GM18508 (cell line): ENCODE results near the gene KRTAP15-1.

ENCODE experiments used
- ATAC-seq: cut with Tn5 transposase; IDR thresholded peaks from one replicate; pipeline ENCODE4 v1.9.1; 2021; ENCODE audit warnings: moderate number of reproducible peaks; ENCODE audit not compliant: insufficient read depth, unreplicated experiment

Gene KRTAP15-1

GRCh38 chr21:30439975-30440374 is at the start of gene KRTAP15-1:
KRTAP15-1 (plus strand) TSS chr21:30440275; CDS start chr21:30440328, 53 bp downstream.
- no peak for ATAC-seq

- ATAC-seq = no peak
Observed at GRCh38 chr21:30391492-30392025, 48.5 kb upstream of the KRTAP15-1 start.

DNA sequence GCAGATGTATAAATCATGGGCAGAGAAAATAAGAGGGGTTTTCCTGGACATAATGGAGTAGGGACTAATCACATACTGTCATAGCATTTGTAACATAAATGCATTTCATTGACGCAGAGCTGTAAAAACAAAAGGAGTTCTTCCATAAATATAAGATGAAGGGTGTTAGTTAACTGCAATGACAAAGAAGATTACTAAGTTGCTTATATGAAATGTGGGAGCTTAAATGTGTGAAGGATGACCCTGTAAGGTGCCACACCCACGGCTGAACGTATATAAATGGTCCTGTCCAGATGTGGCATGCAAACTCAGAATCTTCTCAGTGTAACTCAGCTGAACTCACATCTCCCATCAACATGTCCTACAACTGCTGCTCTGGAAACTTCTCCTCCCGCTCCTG is 44.3 kb upstream of the KRTAP15-1 start, which contains the start of gene KRTAP13-1:
KRTAP13-1 (plus strand) TSS at position 301 of the 400 bp plus-strand sequence; CDS start at position 357, 56 bp downstream.
- ATAC-seq = no peak

- ATAC-seq = peak; percentile 68
Observed at GRCh38 chr21:30408782-30409494, 31.1 kb upstream of the KRTAP15-1 start.

DNA sequence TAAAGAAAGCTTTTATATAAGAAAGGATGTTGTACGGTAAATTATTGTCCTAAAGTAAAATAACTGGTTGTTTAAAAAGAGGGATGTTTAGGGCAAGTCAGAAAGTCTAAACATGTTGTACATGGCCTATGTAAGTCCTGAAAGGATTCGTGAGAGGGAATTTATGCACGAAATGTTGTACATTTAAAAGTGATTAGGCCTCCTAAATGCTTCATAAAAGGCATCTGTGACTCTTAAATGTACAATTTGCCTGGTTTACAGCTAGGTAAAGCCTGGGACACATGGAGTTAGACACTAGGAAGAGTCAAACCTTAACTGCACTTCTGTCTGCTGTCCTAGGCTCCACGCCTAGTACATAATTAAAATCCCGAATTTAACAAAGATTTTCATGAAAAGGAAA is 24.1 kb upstream of the KRTAP15-1 start:
- ATAC-seq = no peak

DNA sequence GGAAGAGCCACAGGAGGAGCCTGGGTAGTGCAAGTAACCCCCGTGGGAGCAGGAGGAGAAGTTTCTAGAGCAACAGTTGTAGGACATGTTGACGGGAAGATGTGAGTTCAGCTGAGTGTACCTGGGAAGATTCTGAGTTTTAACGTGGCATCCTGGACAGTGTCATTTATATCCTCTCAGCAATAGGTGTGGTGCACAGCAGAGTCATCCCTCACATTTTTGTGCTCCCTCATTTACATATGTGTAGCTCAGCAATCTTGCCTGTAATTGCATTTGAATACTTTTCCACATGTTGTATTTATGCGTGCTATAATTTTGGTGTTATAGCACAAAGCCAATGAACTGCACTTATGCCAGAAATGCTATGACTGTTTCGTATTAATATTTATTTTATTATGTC is 14.2 kb upstream of the KRTAP15-1 start, which contains the start of gene KRTAP13-3:
KRTAP13-3 (minus strand) TSS at position 101 of the 400 bp plus-strand sequence; CDS start at position 87, 14 bp downstream.
- ATAC-seq = no peak

- no peak for ATAC-seq
Observed at GRCh38 chr21:30426731-30427130, 13.3 kb upstream of the KRTAP15-1 start.

GRCh38 chr21:30430170-30430655 is 9.9 kb upstream of the KRTAP15-1 start, which contains the start of gene KRTAP13-4:
KRTAP13-4 (plus strand) TSS chr21:30430220; CDS start chr21:30430276, 56 bp downstream.
- no peak for ATAC-seq

GRCh38 chr21:30434033-30434631 is 5.9 kb upstream of the KRTAP15-1 start:
- ATAC-seq = peak; percentile 65

DNA sequence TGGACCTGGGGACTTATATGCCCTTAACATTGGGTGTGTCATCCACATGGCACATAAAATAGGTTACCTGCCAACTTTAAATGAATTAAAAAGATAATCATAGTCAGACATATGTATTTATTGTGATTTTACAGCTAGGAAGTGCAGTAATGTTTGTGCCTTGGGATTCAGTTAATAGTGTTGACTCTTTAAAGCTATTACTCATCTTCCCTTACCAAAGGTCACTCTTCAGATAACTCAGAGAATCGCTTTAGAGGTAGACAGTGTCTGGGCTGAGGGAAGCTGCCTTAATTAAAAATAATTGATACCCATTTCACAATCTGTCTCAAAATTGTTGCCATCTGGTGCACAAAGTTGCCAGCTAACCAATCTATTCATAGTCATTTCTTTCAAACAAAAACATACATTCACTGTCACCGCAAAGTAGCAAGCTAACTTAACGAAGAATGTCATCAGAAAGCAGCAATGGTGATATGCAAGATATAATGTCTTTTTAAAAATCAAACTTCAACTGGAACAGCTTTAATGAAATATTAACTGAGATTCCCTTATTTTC is 3.0 kb upstream of the KRTAP15-1 start:
- ATAC-seq = no peak

DNA sequence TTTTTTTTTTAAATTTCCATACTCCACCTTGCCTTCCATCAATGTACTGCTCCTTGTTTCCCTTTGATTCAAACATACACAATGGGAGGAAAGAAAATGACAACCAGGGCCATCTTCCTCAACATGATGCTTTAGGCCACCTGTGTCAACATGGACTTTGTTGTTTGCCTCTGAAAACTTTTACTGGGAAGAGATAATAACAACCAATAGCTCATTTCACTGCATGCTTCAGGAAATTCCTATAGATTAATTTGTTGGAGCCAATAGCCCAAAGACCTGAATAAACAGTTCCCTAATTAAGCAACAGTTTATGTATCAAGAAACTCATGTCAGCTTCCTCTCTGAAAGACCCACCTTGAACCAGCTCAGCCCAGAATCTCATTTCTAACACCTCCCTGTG is 3.2 kb downstream of the KRTAP15-1 start:
- ATAC-seq = no peak

DNA sequence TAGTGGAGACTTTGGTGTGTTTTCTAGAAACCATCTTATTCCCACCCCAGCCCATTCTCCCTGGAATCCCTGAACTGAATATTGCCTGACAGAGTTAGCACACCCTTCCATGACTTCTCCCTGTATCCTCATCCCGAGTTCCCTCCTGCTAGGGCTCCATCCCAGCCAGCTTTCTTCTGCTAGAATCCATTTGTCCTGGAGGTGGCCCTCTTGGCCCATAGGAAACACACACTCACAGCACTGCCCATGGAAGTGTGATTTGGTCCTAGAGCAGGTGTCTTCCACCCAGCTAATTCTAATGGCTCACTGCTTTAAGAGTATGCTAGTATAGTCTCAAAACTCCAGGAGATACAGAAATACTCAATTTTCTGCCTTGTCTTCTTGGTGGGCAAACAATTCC is 4.1 kb downstream of the KRTAP15-1 start:
- ATAC-seq = no peak

DNA sequence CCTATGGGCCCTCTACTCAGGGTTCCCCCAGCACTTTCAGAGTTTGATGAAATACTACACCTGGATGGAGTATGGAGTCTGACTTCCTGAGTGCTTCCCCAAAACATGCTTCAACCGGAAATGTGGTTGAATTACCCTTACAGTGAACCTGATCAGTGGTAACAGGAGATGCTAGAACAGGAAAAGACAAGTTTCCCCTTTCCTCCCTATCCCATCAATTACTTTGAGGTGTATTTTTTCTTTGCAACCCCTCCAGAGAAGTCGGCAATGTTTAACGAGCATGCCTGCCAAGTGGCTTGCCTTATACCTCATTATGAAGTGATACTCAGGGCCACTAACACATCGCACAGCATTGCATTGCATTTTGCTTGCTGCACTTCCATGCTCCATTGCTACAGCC is 7.0 kb downstream of the KRTAP15-1 start:
- no peak for ATAC-seq

DNA sequence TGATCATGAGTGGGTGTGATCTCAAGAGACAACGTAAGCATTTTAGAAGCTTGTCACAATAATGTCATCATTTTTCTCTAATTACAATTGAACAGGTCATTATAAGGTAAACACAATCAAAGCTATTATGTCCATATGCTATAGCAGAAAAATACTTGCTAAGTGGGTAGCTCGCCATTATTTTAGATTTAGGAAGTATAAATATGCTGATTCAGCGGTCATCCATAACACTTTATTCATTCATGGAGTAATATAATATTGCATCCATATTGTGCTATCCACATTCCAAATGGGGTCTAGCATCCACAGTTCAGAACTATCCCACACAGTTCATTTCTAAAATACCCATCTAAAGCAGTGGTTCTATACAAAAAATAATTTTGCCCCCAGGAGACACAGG is 8.4 kb downstream of the KRTAP15-1 start:
- no peak for ATAC-seq

GRCh38 chr21:30463713-30464112 is 23.6 kb downstream of the KRTAP15-1 start:
- ATAC-seq = no peak

GRCh38 chr21:30468900-30469714 is 29.0 kb downstream of the KRTAP15-1 start:
- ATAC-seq = no peak

DNA sequence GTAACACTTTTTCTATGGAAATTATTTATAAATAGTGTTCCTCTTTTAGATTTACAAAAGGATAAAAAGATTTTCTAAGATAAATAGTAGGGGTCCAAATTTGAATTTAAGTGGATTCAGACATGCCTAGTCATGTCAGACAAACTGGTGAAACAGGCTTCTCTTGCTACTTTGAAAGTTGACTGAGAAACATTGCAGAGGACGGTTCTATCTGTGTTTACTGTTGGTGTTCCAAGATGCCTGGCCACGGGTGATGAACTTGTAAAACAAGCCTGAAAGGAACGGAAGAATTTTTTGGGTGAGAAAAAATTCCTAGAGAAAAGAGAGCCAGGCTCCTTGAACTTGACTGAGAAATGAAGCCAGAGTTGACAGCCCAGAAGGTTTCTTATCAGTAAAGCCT is 37.9 kb downstream of the KRTAP15-1 start:
- no peak for ATAC-seq

DNA sequence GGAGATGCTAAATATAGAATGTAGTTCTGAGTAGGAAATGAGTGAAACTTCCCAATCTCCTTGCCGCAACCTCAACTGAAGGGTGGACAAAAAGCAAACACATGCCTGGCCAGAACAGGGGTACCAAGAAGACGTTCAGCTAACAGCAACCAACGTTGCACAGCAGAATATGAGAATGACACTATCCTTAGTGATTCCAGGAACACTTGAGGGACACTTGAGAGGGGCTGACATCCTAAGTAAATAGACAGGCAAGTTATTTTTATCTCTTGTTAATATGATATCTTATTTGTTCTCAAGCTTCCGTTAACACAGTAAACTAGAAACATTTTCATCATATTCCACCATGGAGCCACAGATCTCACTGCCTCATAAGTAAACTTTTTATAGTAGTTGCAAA is 39.2 kb downstream of the KRTAP15-1 start:
- no peak for ATAC-seq

DNA sequence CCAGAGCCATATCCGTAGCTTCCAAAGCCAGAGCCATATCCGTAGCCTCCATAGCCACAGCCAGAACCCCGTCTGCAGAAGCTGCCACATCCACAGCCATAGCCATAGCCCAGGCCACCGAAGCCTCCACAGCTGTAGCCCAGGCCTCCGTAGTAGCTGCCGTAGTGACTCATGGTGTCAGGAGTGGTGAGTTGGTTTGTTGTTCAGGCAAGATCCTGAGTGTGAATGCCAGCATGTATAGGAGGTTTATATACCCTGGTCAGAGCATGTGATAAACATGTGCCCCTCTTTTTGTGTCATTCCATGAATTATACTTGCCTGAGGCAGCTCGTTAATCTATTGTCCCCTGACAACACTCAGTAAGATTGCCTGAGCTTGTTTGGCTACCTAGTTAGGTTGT is 40.1 kb downstream of the KRTAP15-1 start, which contains the start of gene KRTAP19-1:
KRTAP19-1 (minus strand) TSS at position 223 of the 400 bp plus-strand sequence; CDS start at position 173, 50 bp downstream.
- no peak for ATAC-seq

DNA sequence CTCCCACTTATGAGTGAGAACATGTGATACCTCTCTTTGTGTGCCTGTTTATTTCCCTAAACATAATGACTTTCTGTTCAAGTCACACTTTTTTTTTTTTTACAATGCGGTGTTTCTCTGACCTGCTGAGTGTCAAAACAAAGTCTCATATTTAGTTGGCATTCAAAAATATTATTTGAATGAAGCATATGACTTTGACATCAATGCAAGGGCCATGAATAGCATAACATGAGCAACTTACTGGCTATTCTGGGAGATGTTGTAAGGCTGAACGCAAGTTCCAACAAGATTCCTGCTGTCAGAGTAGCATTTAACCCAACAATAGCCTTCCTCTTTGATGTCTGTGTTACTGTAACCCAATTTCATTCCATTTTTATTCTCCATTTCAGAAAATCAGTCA is 42.1 kb downstream of the KRTAP15-1 start:
- ATAC-seq = no peak
